GM19035 (cell line): Measurements from ENCODE around the gene NDE1.
A peak's percentile ranks its signal among the peaks of the same experiment; 100 is the strongest.
"Not testable (repeated sequence)": the region's sequence is repeated elsewhere in the genome, so short reads cannot be mapped to it uniquely, and the experiment has no call there.

Experiments
- ATAC-seq: cut with Tn5 transposase; IDR thresholded peaks from one replicate; pipeline ENCODE4 v1.9.1; 2021; ENCODE audit not compliant: unreplicated experiment

NDE1 gene

DNA sequence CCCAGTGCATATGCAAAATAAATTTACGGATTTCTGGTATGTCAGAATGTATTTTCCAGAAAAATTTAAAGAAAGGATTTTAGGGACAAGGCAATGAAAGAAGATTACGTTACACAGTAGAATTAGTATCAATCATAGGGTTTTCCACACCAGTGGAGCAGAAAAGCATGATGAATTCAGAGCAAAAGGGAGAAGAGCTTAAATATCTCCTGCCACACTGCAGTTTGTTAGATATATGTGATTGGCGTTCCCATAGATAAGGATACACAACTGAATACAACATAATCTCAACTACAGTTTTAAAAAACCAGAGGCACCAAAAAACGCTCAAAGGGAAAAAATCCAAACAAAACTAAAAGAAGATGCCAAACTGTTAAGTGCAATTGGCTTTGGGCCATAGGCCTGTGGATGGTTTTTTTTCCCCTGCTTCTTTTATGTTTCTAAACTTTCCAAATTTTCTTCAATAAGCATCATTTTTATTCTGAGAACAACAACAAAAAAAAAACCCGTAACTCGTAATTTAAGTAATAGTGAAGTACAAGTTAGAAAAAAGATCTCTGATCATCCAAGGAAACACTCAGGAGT lies 29.3 kb upstream of the NDE1 start:
- no peak for ATAC-seq

DNA sequence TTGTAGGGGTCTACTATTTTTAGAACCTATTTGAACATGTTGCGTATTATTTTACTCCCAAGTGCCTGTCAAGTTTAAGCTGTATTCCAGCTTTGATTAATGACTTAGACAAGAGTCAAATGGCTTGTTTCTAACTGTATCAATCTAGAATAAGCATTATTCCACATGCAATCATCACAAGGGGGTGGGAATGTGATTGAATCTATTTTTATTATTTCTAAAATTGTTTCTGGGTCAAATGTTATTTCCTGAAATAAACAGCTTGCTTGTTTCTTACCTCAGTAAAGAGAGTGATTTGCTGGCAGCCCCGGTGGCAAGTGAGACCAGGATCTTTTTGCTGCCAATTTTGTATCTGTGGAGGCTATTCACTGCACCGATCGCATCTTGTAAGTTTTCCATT lies 28.6 kb upstream of the NDE1 start:
- ATAC-seq: no peak

DNA sequence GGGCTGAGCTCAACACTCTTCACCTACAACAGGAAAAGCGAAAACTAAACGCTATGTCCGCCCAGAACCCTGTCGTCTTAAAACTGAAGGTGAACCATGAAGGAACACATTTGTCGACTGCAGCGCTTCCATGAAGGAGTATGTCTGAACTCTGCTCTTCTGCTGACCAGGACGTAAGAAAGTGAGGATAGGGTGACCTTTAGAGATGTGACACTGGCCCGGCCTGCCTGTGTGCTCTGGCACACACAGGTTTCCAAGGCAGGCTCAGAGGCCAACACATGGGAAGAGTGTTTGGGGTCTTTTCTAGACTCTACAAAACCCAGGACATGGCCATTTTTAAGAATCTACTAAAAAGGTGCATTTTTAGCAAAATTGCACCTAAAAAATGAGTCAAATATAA lies 28.2 kb upstream of the NDE1 start:
- no peak for ATAC-seq

DNA sequence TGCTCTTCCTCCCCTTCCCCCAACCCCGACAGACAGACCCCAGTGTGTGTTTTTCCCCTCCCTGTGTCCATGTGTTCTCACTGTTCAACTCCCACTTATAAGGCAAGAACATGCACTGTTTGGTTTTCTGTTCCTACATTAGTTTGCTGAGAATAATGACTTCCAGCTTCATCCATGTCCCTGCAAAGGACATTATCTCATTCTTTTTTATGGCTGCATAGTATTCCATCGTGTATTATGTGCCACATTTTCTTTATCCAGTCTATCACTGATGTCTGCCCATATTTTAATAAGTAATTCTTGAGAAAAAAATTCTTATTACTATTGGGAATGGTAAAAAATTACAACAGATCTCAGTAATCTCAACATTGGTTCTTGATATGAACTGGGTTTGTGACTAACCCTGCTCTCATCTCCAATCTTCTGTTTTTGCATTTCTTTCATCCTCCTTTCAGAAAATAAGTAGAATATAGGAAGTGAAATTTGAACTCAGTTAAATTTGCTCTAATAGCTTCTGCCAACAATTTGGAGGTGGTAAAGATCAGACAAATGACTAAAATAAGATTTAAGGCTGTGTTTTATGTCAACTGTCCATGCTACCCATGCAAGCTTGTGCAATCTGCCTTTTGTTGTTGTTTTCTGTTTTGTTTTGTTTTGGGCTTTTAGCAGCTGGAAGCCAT lies 18.2 kb upstream of the NDE1 start:
- no peak for ATAC-seq

DNA sequence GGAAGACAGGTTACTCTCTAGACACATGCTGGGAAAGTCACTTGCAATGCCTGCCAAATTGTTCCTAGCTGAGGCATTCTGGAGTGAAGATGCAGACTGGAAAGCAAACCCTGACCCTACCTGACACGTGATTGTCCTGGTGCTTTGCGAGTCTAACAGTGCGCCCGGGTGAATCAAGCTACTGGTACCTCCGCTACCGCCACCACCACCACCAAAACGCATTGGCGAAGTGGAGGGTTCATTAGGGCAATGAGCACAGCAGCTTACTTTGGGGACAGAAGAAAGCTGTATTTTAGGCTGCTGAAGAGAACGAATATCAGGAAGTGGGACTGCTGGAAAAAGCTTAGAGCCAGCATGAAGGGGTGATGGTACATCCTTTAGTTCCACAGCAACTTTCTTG lies 14.1 kb upstream of the NDE1 start:
- ATAC-seq: no peak

DNA sequence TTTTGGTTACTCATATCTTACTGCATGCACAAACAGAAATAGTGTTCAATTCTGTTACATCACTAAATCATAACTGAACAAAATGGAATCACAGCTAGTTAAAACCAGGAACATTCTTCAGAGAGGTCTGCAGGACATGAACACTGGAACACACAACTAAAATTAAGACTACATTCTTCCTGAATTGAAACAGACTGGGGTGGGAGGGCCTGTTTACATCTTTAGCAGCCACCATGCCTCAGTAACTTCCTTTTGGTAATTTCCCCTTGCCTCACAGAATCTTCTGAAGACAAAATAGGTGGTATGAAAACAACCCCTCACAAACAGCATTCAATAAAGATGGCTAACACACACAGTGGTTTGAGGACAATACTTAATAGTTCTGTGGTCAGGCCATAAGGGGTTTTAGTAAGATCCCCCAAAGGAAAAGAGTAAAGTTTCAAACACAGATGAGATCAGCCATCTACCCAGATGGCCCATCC lies 13.6 kb upstream of the NDE1 start:
- ATAC-seq: no peak

DNA sequence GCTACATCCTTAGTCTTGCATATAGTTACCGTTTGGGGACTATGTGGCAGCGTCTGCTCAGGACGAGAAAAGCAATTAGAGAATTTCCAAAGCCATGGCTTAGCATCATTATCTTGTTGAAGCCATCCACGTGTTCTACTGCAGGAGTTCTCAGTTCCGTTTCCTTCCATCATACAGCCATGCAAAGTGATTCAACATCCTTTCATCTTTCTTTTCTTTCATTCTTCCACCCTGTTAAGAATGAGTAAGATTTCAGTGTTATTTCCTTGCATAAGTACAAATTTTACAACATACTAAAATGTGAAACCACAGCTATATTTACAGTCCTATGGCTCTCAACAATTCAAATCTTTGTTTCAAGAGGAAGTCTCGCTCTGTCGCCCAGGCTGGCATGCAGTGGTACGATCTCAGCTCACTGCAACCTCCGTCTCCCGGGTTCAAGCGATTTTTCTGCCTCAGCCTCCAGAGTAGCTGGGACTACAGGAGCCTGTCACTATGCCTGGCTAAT lies 10.9 kb upstream of the NDE1 start:
- ATAC-seq: no peak

DNA sequence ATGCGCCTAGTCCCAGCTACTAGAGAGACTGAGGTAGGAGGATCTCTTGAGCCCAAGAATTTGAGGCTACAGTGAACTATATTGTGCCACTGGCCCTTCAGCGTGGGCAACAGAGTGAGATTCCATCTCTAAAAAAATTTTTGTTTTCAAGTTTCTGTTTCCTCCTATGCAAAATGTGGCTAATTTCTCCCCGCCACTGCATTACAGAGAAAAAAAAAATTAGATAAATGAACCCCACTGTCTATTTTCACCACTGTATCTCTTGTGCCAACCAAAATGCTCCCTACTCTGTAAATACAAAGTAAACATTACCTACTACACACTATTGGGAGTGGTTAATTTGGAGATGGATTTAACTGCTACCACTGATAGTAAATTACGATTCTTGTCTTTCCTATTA lies 9.1 kb upstream of the NDE1 start:
- no peak for ATAC-seq

DNA sequence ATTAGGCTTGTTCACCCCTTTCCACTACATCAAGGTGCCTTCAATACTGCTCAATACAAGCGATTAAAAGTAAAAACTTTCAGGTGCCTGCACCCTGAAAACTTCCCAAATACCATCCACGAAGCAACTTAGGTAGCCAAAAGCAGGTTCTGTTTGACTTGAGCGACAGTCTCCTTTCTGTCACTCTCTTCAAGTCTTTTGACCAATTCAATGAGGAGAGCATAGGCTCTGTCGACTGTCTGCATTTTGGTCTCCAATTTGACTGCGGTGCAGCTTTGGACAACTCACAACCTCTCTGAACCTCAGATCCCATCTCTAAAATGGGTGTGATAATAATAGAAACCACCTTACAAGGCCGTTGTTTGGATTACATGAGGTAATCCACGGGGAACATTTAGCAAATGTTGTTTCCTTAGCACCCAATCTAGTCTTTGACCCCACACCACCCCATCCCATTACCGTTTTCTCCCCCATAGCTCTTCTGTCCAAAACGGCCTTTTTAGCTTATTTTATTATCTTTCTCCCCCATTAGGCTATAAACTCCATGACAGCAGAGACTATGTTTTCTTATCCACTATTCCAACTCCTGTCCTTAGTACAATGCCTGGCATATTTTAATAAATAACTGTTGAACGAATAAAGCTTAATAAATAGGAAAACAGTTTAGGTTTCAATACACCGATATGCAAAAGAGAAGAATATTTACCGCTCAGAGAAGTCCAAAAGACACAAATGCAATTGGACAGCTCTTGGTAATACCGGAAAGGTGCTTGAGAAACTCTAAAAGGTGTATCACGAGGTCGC lies 8.1 kb upstream of the NDE1 start:
- no peak for ATAC-seq

DNA sequence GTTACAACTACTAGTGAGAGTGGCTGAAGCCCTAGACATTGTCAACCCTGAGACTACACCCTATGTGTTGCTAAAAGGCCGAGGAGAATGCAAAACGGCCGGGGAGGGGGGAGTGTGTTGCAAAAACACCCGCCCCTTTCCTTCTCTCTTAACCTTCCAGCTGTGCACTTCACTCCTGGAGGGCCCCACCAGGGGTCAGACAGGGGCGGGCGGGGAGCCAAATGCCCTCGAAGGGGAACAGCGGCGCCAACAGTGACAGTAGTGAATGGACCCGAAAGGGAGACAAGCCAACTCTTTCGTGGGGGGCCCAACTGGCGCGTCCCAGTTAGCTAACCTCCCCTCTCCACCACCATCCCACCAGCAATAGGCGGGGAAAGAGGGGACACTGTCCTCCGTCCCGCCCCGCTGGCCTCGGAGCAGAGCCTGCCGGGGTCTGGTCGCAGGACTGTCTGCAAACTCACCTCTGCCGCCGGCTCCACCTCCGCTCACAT lies 7.4 kb upstream of the NDE1 start:
- ATAC-seq: peak; percentile 47

DNA sequence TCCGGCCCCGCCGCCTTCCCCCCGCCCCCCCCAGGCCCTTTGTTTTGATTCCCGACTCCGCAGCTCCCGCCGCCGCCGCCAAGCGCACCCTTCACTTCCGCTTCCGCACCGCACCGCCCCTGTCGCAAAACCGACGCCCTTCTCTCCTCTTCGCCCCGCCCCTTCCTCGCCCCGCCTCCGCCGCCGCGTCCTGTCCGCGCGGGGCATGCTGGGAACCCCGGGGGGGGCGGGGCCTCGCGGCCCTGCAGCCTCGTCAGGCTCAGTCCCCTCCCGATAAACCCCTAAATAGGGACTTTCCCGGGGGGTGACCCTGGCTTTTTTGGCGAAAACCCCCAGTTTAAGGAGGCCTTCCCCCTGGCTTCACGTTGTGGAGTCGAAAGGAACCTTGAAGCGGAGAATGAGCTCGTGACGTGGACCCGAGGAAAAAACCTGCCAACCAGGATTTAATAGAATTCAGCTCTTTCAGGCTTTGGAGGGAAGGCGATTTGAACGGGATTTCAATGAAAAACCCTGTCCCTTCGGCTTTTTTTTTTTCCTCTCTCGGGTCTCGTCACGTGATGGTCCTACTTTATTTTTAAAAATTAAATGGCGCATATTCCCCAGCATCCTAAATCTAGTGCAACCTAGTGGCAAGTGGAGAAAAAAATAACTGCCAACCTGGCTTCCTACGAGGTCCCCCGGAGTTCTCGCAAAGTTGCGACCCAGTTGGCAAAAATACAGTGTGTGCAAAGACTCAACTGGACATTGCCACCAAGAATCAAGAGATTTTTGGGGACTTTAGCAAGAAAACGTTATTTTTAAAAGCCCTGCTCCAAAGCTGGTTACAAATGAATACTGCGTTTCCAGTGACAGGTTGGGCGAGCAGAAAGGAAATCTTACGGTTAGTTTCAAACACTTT lies 6.7 kb upstream of the NDE1 start, which contains the start of gene MARF1:
MARF1 (minus strand) TSS at position 107 of the 898 bp plus-strand sequence. CDS start 3,921 bp downstream, outside the sequence.
- peak; percentile 56 for ATAC-seq

DNA sequence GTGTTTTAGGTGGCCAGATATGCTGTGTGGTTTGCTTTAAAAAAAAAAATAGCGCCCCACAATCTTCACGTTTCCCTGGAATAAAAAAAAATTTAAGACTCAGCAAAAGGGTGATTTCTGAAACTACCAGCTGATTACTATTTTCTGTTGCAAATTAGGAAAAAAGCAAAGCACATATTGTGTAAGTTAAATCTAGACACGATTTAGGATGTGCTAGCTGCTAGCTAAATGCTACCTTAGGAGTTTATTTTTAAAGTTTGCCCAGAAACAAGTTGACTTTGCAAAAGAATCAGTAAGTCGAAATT lies 6.1 kb upstream of the NDE1 start:
- ATAC-seq: no peak

DNA sequence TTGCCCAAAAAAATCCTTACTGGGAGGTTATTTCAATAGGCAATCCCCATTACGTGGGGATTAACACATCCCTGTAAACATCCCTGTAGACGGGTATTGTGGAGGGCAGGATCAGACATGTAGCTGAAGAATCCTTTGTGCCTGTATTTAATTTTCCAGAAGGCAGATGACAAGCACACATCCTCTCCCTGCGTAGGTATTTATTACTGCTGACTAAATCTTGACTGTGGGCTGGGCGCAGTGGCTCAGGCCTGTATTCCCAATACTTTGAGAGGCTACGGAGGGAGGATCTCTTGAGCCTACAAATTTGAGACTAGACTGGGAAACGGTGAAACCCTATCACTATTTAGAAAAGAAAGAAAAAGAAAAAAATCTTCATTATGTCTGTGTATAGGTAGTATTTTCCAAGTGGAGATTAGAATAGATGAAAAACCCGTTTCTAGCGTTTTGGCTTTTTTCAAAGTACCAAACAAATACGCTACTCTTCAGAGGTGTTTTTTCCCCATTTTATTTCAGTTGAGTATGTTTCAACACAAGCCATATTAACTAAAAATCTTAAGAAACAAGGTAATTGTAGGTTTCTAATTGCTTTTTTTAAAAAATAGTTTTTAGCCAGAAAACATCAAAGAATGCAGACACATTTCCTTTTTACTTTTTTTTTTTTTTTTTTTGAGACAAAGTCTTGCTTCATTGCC lies 5.6 kb upstream of the NDE1 start:
- no peak for ATAC-seq

DNA sequence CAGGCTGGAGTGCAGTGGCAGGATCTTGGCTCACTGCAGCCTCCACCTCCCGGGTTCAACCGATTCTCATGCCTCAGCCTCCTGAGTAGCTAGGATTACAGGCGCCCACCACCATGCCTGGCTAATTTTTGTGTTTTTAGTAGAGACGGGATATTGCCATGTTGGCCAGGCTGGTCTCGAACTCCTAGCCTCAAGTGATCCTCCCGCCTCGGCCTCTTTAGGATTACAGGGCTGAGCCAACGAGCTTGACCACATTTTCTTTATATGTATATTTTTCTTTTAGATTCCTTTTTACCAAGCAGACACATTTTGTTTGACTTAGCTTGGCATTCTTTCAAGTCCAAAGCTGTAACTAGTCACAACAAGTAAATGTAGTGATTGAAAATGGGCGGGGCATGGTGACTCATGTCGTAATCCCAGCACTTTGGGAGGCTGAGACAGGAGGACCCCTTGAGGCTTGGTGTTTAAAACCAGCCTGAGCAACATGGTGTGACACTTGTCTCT lies 5.0 kb upstream of the NDE1 start:
- not testable (repeated sequence) for ATAC-seq

DNA sequence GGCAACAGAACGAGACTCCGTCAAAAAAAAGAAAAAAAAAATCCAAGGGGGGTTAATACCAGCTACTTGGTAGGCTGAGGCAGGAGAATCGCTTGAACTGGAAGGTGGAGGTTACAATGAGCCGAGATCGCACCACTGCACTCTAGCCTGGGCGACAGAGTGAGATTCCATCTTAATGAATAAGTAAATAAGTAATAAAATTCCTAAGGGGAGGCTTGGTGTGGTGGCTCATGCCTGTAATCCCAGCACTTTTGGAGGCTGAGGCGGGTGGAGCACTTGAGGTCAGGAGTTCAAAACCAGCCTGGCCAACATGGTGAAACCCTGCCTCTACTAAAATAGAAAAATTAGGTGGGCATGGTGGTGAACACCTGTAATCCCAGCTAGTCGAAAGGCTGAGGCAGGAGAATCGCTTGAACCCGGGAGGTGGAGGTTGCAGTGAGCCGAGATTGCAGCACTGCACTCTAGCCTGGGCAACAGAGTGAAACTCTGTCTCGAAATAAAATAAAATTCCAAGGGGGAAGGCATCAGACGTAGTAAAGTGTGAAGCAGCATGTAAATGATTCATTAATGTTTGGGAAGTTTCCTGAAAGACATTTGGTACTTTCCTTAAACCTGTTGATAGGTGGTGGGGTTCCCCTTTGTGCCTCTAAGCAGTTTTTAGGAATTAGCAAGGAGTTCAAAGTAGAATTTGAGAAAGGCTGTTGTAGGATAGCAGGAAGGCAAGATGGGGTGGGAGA lies 3.3 kb upstream of the NDE1 start:
- not testable (repeated sequence) for ATAC-seq

DNA sequence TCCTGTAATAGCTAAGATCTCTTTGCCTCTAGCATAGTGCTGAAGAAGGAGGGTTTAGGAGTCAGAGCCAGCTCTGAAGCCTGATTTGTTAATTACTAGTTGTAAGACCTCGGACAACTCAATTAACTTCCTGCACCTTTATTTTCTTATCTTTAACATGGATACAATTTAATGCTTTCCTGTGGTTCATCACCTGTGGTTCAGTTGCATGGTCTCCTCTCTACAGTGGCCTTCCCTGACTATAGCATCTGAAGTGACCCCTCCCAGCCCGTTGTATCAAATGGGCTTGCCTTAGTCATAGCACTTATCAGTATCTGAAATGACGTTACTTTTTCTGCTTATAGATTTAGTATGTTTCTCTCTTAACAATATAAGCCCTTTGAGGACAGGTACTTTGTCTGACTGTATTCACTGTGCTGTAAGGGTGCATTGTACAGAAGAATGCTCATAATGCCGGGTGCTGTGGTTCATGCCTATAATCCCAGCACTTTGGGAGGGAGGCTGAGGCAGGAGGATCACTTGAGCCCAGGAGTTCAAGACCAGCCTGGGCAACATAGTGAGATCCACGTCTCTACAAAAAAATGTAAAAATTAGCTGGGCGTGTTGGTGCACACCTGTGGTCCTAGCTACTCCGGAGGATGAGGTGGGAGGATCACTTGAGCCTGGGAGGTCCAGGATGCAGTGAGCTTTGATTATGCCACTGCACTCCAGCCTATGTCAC lies 2.6 kb upstream of the NDE1 start:
- ATAC-seq: no peak

DNA sequence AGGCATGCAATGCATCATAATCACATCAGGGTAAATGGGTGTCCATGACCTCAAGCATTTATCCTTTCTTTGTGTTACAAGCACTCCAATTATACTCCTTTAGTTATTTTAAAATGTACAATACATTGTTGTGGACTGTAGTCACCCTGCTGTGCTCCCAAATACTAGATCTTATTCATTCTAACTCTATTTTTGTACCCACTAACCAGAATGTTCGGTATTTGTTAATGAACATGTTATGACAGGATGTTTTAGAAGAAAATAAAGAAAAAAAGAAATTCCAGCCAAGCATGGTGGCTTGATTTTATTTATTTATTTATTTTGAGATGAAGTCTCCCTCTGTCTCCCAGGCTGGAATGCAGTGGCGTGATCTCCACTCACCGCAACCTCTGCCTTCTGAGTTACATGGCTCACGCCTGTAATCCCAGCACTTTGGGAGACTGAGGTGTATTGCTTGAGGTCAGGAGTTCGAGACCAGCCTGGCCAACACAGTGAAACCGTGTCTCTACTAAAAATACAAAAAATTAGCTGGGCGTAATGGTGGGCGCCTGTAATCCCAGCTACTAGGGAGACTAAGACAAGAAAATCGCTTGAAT lies 1.8 kb upstream of the NDE1 start:
- ATAC-seq: no peak

DNA sequence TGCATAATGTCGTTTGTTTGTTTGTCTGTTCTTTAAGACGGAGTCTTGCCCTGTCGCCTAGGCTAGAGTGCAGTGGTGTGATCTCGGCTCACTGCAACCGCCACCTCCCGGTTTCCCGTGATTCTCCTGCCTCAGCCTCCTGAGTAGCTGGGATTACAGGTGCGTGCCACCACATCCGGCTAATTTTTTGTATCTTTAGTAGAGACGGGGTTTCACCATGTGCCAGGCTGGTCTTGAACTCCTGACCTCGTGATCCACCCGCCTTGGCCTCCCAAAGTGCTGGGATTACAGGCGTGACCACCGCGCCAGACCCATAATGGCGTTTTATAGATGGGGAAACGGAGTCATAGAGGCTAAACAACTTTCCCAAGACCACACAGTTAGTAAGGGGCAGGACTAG lies 734 bp upstream of the NDE1 start:
- not testable (repeated sequence) for ATAC-seq
